IMR-90 (cell line): Measurements from ENCODE around the gene NEK2.

Experiments
- BHLHE40 ChIP-seq: fragments of 150-350 bp; IDR thresholded peaks from 2 replicates; pipeline ENCODE4 v1.6.1; 2016; ENCODE audit warnings: mild to moderate bottlenecking, low read depth, low read length
- CHD1 ChIP-seq: IDR thresholded peaks from 2 replicates; pipeline ENCODE4 v1.6.1; 2012; ENCODE audit warnings: low read depth, low read length, improper control_type of control experiment
- MXI1 ChIP-seq: IDR thresholded peaks from 2 replicates; pipeline ENCODE4 v1.6.1; 2012; ENCODE audit warnings: low read depth, mild to moderate bottlenecking, low read length, moderate library complexity, borderline replicate concordance
- POLR2A ChIP-seq: IDR thresholded peaks from 2 replicates; pipeline ENCODE4 v1.6.1; 2012; ENCODE audit warnings: mild to moderate bottlenecking, low read depth, low read length
- RAD21 ChIP-seq: IDR thresholded peaks from 2 replicates; pipeline ENCODE4 v1.6.1; 2012; ENCODE audit warnings: low read length, improper control_type of control experiment
- TF ChIP-seq, protein P1 (sequence below): conservative IDR thresholded peaks from 2 replicates; pipeline ENCODE4 v1.5.1; 2012; ENCODE audit warnings: mild to moderate bottlenecking, low read depth, low read length, improper control_type of control experiment

DNA sequence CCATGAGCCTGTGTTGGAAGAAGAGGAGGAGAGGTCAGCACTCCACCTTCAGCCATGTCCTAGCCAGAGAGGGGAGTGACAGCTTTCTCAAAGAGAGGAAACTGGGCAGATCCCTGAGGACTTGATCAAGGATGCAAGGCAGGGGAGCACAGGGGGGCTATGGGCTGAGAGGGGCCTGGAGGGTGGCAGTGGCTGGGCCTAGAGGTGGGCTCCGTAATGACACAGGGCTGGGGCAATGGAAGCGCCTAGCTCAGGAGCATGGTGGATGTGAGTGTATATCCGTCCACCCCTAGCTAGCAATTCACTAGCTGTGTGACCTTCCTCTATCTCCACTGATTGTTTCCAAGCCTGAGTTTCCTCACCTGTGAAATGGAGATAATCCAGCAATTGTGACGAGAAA lies 32.6 kb downstream of the NEK2 start:
- TF ChIP-seq, protein P1, sequence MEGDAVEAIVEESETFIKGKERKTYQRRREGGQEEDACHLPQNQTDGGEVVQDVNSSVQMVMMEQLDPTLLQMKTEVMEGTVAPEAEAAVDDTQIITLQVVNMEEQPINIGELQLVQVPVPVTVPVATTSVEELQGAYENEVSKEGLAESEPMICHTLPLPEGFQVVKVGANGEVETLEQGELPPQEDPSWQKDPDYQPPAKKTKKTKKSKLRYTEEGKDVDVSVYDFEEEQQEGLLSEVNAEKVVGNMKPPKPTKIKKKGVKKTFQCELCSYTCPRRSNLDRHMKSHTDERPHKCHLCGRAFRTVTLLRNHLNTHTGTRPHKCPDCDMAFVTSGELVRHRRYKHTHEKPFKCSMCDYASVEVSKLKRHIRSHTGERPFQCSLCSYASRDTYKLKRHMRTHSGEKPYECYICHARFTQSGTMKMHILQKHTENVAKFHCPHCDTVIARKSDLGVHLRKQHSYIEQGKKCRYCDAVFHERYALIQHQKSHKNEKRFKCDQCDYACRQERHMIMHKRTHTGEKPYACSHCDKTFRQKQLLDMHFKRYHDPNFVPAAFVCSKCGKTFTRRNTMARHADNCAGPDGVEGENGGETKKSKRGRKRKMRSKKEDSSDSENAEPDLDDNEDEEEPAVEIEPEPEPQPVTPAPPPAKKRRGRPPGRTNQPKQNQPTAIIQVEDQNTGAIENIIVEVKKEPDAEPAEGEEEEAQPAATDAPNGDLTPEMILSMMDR = no peak
- TF ChIP-seq RAD21 = no peak
- no peak for TF ChIP-seq MXI1
- no peak for TF ChIP-seq CHD1
- TF ChIP-seq BHLHE40 = no peak
- no peak for TF ChIP-seq POLR2A
